Loucy (cell line): ENCODE results near the gene SNX27.

Experiments
- H2AFZ ChIP-seq: fragments of 200-600 bp; sonication (generic); 2 replicates; pipeline ENCODE4 v1.6.0; 2016; ENCODE audit warnings: antibody characterized with exemption, mild to moderate bottlenecking, low read length, moderate library complexity
- H3F3A ChIP-seq: fragments of 200-600 bp; 2 replicates; pipeline ENCODE4 v1.6.0; 2016; ENCODE audit warnings: antibody characterized with exemption, low read depth, mild to moderate bottlenecking
- H3K27me3 ChIP-seq: fragments of 200-600 bp; sonication (generic); 2 replicates; pipeline ENCODE4 v1.6.1; 2014; ENCODE audit warnings: low read length, mild to moderate bottlenecking; ENCODE audit not compliant: insufficient read depth, poor library complexity, severe bottlenecking
- H3K36me3 ChIP-seq: fragments of 200-600 bp; sonication (generic); 2 replicates; pipeline ENCODE4 v1.6.1; 2016; ENCODE audit warnings: low read length; ENCODE audit not compliant: insufficient read depth
- H3K4me1 ChIP-seq: fragments of 200-600 bp; sonication (generic); 2 replicates; pipeline ENCODE4 v1.5.1; 2014; ENCODE audit warnings: low read length, mild to moderate bottlenecking; ENCODE audit not compliant: insufficient read depth, poor library complexity, severe bottlenecking
- H3K4me2 ChIP-seq: fragments of 200-600 bp; sonication (generic); 2 replicates; pipeline ENCODE4 v1.6.0; 2014; ENCODE audit warnings: antibody characterized with exemption, low read length, low read depth, mild to moderate bottlenecking; ENCODE audit not compliant: poor library complexity, severe bottlenecking
- H3K4me3 ChIP-seq: fragments of 200-600 bp; sonication (generic); 2 replicates; pipeline ENCODE4 v1.5.1; 2014; ENCODE audit warnings: low read length, mild to moderate bottlenecking, mixed read lengths; ENCODE audit not compliant: poor library complexity, severe bottlenecking
- H3K79me2 ChIP-seq: fragments of 200-600 bp; sonication (generic); 2 replicates; pipeline ENCODE4 v1.6.1; 2014; ENCODE audit warnings: low read length; ENCODE audit not compliant: insufficient read depth
- H3K9ac ChIP-seq: fragments of 200-600 bp; sonication (generic); 2 replicates; pipeline ENCODE4 v1.6.0; 2014; ENCODE audit warnings: mild to moderate bottlenecking, low read depth, low read length, moderate library complexity; ENCODE audit not compliant: poor library complexity, severe bottlenecking
- H3K9me2 ChIP-seq: fragments of 200-600 bp; sonication (generic); replicated peaks from 2 replicates; pipeline ENCODE4 v1.6.1; 2016; ENCODE audit warnings: low read depth, low read length, mixed read lengths
- H3K9me3 ChIP-seq: fragments of 200-600 bp; sonication (generic); 2 replicates; pipeline ENCODE4 v1.6.1; 2014; ENCODE audit warnings: mild to moderate bottlenecking, antibody characterized with exemption, low read length, low read depth; ENCODE audit not compliant: insufficient read depth
- H4K20me1 ChIP-seq: fragments of 200-600 bp; sonication (generic); 2 replicates; pipeline ENCODE4 v1.6.0; 2014; ENCODE audit warnings: antibody characterized with exemption, low read length, mild to moderate bottlenecking; ENCODE audit not compliant: insufficient read depth, poor library complexity, severe bottlenecking
- CTCF ChIP-seq: fragments of 200-600 bp; sonication (generic); conservative IDR thresholded peaks from 2 replicates; pipeline ENCODE4 v1.5.1; 2014; ENCODE audit warnings: mild to moderate bottlenecking, antibody characterized with exemption, low read length
- EZH2phosphoT487 ChIP-seq: fragments of 200-600 bp; IDR thresholded peaks from 2 replicates; pipeline ENCODE4 v1.6.1; 2018; ENCODE audit warnings: antibody characterized with exemption, mild to moderate bottlenecking, moderate library complexity, borderline replicate concordance

SNX27 gene

GRCh38 chr1:151606384-151606783, 5.5 kb upstream of the SNX27 start:
- H3K9me3 ChIP-seq, result no peaks in the 10 kb centered on the region
- H3K4me3 ChIP-seq, result no peak overlapping the region
- no peak overlapping the region for H3K9ac ChIP-seq
- no peaks in the 10 kb centered on the region for H4K20me1 ChIP-seq
- H3K9me2 ChIP-seq, result no peaks in the 10 kb centered on the region
- no peak for TF ChIP-seq EZH2phosphoT487
- TF ChIP-seq CTCF, result no peak
- no peaks in the 10 kb centered on the region for H3K27me3 ChIP-seq
- H3K4me1 ChIP-seq, result peaks cover 2% of the 10 kb centered on the region
- no peaks in the 10 kb centered on the region for H3K79me2 ChIP-seq
- H3F3A ChIP-seq, result no peaks in the 10 kb centered on the region
- no peaks in the 10 kb centered on the region for H3K36me3 ChIP-seq
- H3K4me2 ChIP-seq, result no peak overlapping the region
- no peak overlapping the region for H2AFZ ChIP-seq

- TF ChIP-seq EZH2phosphoT487 (no peak), CTCF (no peak)
- H3F3A ChIP-seq, result no peaks in the 10 kb centered on the region
- no peak overlapping the region for H2AFZ ChIP-seq
- H3K36me3 ChIP-seq, result no peaks in the 10 kb centered on the region
- no peaks in the 10 kb centered on the region for H4K20me1 ChIP-seq
- no peak overlapping the region for H3K9ac ChIP-seq
- H3K4me1 ChIP-seq, result peaks cover 5% of the 10 kb centered on the region
- no peak overlapping the region for H3K4me2 ChIP-seq
- H3K9me2 ChIP-seq, result no peaks in the 10 kb centered on the region
- H3K9me3 ChIP-seq, result no peaks in the 10 kb centered on the region
- H3K4me3 ChIP-seq, result no peak overlapping the region
- no peaks in the 10 kb centered on the region for H3K79me2 ChIP-seq
- H3K27me3 ChIP-seq, result no peaks in the 10 kb centered on the region
These were observed 5.0 kb upstream of the SNX27 start for GRCh38 chr1:151606857-151607256.

GRCh38 chr1:151610142-151610541, 1.7 kb upstream of the SNX27 start:
- Histone ChIP-seq H3K9me2 (no peaks in the 10 kb centered on the region), H3K9me3 (no peaks in the 10 kb centered on the region), H2AFZ (no peak overlapping the region), H3K4me3 (no peak overlapping the region), H3K36me3 (no peaks in the 10 kb centered on the region), H4K20me1 (peaks cover 11% of the 10 kb centered on the region), H3K27me3 (no peaks in the 10 kb centered on the region), H3K9ac (no peak overlapping the region), H3K4me1 (peaks cover 23% of the 10 kb centered on the region), H3K79me2 (peaks cover 29% of the 10 kb centered on the region), H3F3A (no peaks in the 10 kb centered on the region), H3K4me2 (no peak overlapping the region)
- TF ChIP-seq EZH2phosphoT487 (no peak), CTCF (no peak)
